Left cardiac atrium (tissue), 2 donors: Measurements from ENCODE around the gene SPP1. TPM values are rescaled to one million over a fixed set of nuclear protein-coding genes. Genes with fewer than 3 reads are reported as not detected.

ENCODE experiments used
- total RNA-seq, 2 donors: library from RNA; stranded (reverse); fragmentation: NEBNext Ultra II Directional; extraction: Animal tissue kit (Norgen Biotek cat#: 25700); gene quantifications; one replicate each; pipeline ENCODE4 v1.2.1, GENCODE V29; 2021
- donor health status: DM: no; HTN: yes; CAD: no; lungs with severe emphysema.
- donor health status: DM: yes; HTN: yes; CAD: no.

The SPP1 gene
- total RNA-seq, 2 donors from 2014 or later = 11.5 to 88.4 TPM

Other genes with a start within 250 kb of the SPP1 start
- gene IBSP, start 176.2 kb upstream of the SPP1 start, total RNA-seq = not detected
- gene MEPE, start 142.7 kb upstream of the SPP1 start, total RNA-seq = not detected
- 10 to 100 TPM; 16.1 to 21.5 TPM for gene PKD2, start 31.9 kb downstream of the SPP1 start, total RNA-seq
- 1 to 10 TPM; 1.4 to 1.6 TPM for gene ABCG2, start 182.9 kb downstream of the SPP1 start, total RNA-seq